ENCODE measurements around the gene CSNK1D.

DNA sequence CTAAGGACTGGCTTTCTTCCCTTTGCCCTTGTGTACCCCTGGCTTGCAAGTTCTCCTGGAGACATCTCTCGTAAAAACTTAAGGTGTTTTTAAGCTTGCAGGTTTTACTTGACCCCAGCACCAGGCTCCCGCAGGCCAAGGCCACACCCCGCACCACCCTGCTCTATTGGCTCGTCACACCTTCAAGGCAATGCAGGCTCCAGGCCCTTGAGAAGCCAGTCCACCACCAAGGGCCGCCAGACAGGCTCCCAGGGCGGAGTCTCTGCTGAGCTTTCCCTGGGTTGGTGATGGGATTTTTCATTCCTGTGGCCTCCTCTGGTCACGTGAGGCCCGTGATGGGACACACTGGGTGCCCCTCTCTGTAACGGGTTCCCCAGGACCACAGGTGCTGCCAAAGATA lies 9.9 kb downstream of the CSNK1D start:
- TF ChIP-seq, protein P1, sequence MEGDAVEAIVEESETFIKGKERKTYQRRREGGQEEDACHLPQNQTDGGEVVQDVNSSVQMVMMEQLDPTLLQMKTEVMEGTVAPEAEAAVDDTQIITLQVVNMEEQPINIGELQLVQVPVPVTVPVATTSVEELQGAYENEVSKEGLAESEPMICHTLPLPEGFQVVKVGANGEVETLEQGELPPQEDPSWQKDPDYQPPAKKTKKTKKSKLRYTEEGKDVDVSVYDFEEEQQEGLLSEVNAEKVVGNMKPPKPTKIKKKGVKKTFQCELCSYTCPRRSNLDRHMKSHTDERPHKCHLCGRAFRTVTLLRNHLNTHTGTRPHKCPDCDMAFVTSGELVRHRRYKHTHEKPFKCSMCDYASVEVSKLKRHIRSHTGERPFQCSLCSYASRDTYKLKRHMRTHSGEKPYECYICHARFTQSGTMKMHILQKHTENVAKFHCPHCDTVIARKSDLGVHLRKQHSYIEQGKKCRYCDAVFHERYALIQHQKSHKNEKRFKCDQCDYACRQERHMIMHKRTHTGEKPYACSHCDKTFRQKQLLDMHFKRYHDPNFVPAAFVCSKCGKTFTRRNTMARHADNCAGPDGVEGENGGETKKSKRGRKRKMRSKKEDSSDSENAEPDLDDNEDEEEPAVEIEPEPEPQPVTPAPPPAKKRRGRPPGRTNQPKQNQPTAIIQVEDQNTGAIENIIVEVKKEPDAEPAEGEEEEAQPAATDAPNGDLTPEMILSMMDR (IDR thresholded peaks at IDR 0.05): no peak
- no peak for TF ChIP-seq POLR2A (IDR thresholded peaks at IDR 0.05)
